Hepatocyte (in vitro differentiated cells): ENCODE measurements around the gene TRAPPC12.

ENCODE experiments used
- EZH2 ChIP-seq: fragments of 200-600 bp; sonication (generic); IDR thresholded peaks from 2 replicates; pipeline ENCODE4 v1.6.1; 2016; ENCODE audit warnings: antibody characterized with exemption, mild to moderate bottlenecking, borderline replicate concordance
- TF ChIP-seq, protein P1 (sequence below): fragments of 200-600 bp; sonication (generic); IDR thresholded peaks from 2 replicates; pipeline ENCODE4 v1.5.1; 2016; ENCODE audit warnings: antibody characterized with exemption, mild to moderate bottlenecking; ENCODE audit not compliant: poor library complexity

DNA sequence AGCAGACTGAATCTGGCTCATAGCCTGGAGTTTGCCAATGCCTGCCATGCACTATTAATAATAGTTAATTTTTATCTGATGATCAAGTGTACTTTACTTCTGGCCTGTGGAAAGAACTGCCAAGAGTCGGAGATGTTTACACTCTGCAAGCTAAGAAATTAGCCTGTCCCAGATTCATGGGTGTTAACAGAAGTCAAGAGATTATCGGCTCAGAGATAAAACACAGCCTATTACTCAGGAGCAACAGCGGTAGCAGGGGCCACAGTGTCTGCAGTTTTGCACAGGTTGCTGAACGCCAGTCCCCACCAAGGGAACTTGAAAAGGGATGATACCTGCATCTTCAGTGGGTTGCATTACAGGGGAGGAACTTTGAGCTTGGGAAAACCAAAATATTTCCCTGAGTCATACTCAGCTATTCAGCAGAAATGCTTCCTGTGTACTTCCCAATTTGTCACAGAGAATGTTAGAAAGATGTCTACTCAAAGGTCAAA, 144.1 kb downstream of the TRAPPC12 start:
- TF ChIP-seq, protein P1, sequence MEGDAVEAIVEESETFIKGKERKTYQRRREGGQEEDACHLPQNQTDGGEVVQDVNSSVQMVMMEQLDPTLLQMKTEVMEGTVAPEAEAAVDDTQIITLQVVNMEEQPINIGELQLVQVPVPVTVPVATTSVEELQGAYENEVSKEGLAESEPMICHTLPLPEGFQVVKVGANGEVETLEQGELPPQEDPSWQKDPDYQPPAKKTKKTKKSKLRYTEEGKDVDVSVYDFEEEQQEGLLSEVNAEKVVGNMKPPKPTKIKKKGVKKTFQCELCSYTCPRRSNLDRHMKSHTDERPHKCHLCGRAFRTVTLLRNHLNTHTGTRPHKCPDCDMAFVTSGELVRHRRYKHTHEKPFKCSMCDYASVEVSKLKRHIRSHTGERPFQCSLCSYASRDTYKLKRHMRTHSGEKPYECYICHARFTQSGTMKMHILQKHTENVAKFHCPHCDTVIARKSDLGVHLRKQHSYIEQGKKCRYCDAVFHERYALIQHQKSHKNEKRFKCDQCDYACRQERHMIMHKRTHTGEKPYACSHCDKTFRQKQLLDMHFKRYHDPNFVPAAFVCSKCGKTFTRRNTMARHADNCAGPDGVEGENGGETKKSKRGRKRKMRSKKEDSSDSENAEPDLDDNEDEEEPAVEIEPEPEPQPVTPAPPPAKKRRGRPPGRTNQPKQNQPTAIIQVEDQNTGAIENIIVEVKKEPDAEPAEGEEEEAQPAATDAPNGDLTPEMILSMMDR: no peak
- TF ChIP-seq EZH2: no peak
